Measurements from ENCODE around the gene RNF4.

Gene RNF4

GRCh38 chr4:2446656-2447564 lies 22.0 kb upstream of the RNF4 start:
- DNase-seq (ENCODE audit: low spot score): no peak
- TF ChIP-seq CTCF (IDR thresholded peaks at IDR 0.05; ENCODE audit: extremely low read depth, missing control alignments): no peak

GRCh38 chr4:2448589-2448988 lies 20.3 kb upstream of the RNF4 start:
- TF ChIP-seq CTCF (IDR thresholded peaks at IDR 0.05; ENCODE audit: extremely low read depth, missing control alignments): no peak
- DNase-seq (ENCODE audit: low spot score): no peak

- no peak for DNase-seq (ENCODE audit: low spot score)
- TF ChIP-seq CTCF (IDR thresholded peaks at IDR 0.05; ENCODE audit: extremely low read depth, missing control alignments): no peak
Observed at GRCh38 chr4:2449051-2449450, 19.9 kb upstream of the RNF4 start.

GRCh38 chr4:2449511-2450392 lies 19.2 kb upstream of the RNF4 start:
- DNase-seq (ENCODE audit: low spot score): no peak

GRCh38 chr4:2450394-2451035 lies 18.4 kb upstream of the RNF4 start:
- TF ChIP-seq CTCF (IDR thresholded peaks at IDR 0.05; ENCODE audit: extremely low read depth, missing control alignments): no peak
- DNase-seq (ENCODE audit: low spot score): no peak

More at GRCh38 chr4:2449511-2450392, 19.2 kb upstream of the RNF4 start:
- no peak for TF ChIP-seq CTCF (IDR thresholded peaks at IDR 0.05; ENCODE audit: extremely low read depth, missing control alignments)

- no peak for DNase-seq (ENCODE audit: low spot score)
- no peak for TF ChIP-seq CTCF (IDR thresholded peaks at IDR 0.05; ENCODE audit: extremely low read depth, missing control alignments)
Observed at GRCh38 chr4:2451036-2451520, 17.8 kb upstream of the RNF4 start.
